Activated CD8-positive, alpha-beta memory T cell treated with anti-CD3 and anti-CD28 coated beads for 36 hours (primary cell): ENCODE data around the gene ASNS. TPM values are rescaled to one million over a fixed set of nuclear protein-coding genes. Genes with fewer than 3 reads are reported as not detected.
"Not testable (repeated sequence)": the region's sequence is repeated elsewhere in the genome, so short reads cannot be mapped to it uniquely, and the experiment has no call there.

Source experiments
- CTCF ChIA-PET: fragments of 350-600 bp; sonication (Branson Sonifier 250); formaldehyde crosslinking; loops from one replicate; lab custom pipeline; 2021; ENCODE audit warnings: antibody characterized with exemption; lab: Charles Lee
- POLR2A ChIA-PET: fragments of 350-600 bp; sonication (Branson Sonifier 250); formaldehyde crosslinking; loops from one replicate; lab custom pipeline; 2021; ENCODE audit warnings: antibody characterized with exemption; lab: Charles Lee
- total RNA-seq, 2 experiments: library from RNA; stranded (reverse); gene quantifications; one replicate each; pipeline ENCODE4 v1.2.3, GENCODE V29; 2021

ASNS gene, protein sequence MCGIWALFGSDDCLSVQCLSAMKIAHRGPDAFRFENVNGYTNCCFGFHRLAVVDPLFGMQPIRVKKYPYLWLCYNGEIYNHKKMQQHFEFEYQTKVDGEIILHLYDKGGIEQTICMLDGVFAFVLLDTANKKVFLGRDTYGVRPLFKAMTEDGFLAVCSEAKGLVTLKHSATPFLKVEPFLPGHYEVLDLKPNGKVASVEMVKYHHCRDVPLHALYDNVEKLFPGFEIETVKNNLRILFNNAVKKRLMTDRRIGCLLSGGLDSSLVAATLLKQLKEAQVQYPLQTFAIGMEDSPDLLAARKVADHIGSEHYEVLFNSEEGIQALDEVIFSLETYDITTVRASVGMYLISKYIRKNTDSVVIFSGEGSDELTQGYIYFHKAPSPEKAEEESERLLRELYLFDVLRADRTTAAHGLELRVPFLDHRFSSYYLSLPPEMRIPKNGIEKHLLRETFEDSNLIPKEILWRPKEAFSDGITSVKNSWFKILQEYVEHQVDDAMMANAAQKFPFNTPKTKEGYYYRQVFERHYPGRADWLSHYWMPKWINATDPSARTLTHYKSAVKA
- total RNA-seq = 100 to 1,000 TPM; 178 to 186 TPM

DNA sequence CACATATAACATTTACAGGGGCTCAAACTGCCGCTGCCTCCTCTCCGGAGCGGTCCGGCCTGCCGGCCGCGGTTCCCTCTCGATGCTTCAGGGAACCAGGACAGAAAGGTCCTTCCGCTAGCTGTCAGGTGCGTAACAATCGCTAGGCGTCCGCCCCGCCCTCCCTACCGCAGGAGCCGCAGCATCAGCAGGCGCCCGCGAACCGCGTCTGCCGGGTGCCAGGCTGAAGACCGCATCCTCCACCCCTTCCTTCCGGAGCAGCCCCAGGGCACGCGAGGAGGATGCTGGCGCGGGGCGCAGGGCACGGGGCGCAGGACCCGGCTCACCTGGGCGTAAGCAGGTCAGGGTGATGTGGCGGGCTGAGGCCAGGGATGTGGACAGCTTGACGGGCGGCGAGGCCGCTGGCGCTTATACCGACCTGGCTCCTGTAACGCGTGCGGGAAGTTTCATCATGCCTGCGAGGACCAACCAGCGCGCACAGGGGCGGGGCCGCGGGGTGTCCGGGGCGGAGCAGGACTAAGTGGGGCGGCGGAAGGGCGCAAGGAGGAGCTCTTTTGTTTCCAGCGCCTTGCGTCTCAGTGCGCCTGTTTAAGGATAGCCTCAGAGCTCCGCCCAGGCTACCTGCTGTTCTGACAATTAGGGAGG lies at the start of gene ASNS:
Gene ASNS (minus strand): TSS at position 384 of the 645 bp plus-strand sequence. CDS start 3,252 bp downstream, outside the sequence.
- ChIA-PET POLR2A (interaction anchor here (0.6 to 1.2 kb wide), 4 partner anchors 27 to 755 kb away, joined by 3 to 11 read pairs (median 4); partner anchors contain the start of gene SDHAF3), CTCF (interaction anchor here (1.2 kb wide), 2 partner anchors 24 to 56 kb away, joined by 3 read pairs; no protein-coding TSS in a partner anchor)

DNA sequence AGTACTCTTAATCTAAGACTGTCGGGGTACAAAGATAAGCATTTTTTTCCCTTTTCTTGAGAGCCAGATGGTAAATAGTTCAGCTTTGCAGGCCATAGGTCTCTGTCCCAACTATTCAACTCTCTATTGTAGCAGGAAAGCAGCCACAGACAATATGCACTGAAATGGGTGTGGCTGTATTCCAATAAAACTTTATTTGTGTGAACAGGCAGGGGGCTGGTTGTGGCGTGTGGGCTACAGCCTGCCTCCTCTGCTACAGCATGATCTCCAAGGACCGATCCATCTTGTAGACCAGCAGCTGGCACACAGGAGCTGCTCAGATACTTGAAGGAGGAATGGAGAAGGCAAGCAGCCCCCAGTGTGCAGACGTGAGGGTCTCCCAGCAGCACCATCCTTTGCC lies 49.0 kb upstream of the ASNS start:
- CTCF ChIA-PET, POLR2A ChIA-PET: not testable (repeated sequence)

DNA sequence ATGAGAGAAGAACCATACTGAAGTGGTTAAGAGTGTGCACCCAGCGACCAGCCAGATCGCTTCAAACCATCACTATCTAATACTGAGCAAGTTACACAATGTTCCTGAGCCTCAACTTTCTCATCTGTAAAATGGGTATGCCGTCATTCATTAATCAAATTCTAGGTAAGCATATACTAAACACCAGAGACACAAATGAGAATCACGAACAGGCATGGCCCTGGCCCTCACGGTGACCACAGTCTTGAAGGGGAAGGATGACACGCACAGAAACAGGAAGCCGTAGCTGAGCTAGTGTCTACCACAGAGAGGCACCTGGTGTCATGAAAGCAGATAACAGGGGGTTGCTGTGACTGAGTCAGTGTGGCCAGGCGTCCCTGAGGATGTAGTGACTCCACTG lies 43.1 kb upstream of the ASNS start:
- CTCF ChIA-PET, POLR2A ChIA-PET: not testable (repeated sequence)

DNA sequence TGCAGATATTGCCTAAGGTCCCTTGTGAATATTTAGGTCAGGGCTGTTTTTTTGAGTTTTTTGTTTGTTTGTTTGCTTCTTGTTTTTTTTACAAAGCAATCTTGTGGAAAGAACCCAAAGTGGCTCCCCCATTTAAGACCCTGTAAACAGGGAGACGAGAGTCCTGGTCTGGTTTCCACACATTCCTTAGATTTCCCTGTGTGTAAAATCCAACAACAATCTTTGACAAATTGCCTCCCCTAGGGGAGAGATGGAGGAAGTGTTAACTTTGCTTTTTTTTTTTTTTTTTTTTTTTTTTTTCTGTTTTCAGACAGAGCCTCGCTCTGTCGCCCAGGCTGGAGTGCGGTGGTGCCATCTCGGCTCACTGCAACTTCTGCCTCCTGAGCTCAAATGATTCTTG lies 40.1 kb upstream of the ASNS start:
- POLR2A ChIA-PET, CTCF ChIA-PET: not testable (repeated sequence)

DNA sequence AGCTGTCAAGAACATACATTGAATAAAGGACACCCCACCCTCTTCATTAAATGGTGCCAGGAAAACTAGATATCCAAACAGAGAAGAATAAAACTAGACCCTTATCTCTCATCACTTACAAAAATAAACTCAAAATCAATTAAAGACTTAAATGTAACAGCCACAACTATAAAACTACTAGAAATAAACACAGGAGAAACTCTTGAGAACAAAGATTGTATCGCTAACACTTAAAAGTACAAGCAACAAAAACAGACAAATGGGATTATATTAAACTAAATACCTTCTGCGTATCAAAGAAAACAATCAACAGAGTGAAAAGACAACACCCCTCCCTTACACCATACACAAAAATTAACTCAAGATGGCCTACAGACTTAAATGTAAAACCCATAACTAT lies 24.7 kb upstream of the ASNS start:
- CTCF ChIA-PET, POLR2A ChIA-PET: not testable (repeated sequence)

DNA sequence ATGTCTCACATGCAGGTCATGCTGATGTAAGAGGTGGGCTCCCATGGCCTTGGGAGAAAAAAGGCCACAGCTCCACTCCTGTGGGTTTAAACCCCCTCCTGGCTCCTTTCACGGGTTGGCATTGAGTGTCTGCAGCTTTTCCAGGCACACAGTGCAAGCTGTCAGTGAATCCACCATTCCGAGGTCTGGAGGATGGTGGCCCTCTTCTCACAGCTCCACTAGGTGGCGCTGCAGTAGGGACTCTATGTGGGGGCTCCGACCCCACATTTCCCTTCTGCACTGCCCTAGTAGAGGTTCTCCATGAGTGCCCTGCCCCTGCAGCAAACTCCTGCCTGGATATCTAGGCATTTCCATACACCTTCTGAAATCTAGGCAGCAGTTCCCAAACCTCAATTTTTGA lies 19.5 kb upstream of the ASNS start:
- POLR2A ChIA-PET, CTCF ChIA-PET: not testable (repeated sequence)

DNA sequence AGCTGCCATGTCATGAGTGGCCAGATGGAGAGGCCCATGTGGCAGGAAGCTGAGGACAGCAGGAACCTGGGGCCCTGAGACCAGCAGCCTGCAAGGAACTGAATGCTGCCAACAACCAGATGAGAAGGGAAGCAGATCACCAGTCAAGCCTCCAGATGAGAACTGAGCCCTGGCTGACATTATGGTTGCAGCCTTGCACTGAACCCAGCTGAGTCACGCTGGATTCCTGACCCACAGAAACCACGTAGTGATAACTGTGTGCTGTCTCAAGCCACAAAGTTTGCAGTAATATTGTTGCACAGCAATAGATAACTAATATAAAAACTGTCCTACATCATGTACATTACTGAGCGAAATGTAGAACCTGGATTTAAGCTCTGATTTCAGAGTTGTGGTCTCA lies 7.3 kb upstream of the ASNS start:
- CTCF ChIA-PET, POLR2A ChIA-PET: not testable (repeated sequence)

DNA sequence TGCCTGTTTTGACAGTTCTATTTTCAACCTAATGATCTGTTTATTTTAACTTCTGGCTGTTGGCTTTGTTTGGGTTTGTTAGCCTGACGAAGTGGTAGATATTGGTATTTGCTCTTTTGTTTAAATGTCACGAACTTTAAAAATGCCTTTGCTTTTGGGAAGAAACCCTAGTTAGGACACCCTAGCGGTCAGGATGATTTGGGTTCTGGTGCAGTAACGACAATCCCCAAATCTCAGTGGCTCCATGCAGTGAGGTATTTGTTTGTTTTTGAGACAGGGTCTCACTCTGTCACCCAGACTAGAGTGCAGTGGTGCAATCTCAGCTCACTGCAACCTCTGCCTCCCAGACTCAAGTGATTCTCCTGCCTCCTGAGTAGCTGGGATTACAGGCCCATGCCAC lies 2.7 kb upstream of the ASNS start:
- CTCF ChIA-PET, POLR2A ChIA-PET: not testable (repeated sequence)

DNA sequence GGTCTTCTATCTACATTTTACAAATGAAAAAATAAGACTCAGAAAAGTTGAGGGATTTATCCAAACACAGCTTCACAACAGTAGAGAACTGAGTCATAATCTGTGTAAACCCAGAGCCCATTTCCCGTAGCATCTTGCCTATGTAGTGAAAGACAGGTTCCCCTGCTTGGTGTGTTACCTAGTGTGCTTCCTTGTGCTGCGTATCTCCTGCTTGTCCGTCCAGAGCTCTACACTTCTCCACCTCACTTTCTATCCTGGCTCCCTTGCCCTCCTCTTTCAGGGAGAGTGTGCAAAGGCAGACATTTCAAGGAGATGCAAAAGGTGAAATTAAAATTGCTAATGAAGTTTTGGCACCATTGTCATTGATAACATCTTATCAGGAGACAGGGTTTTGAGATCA lies 1.4 kb upstream of the ASNS start:
- CTCF ChIA-PET = no interaction called here
- POLR2A ChIA-PET = no interaction called here

DNA sequence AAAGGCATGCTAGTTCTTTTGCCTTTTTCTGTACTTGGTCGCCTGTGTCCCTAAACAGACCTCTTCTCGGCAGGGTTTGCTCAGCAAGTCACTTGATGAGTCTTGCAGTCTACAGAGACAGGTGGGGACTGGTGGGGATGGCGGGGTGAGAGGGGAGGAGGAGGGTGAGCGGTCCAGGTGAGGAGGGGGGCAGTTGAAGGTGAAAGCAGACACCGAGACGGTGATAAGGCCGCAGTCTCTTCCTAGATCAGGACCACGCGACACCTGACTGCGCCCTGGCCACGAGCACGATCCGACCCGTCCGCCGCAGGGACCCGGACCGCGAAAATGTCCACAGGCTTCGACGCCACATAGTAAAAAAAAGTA lies 566 bp downstream of the ASNS start:
- ChIA-PET CTCF (interaction anchor here (1.2 kb wide), 2 partner anchors 24 to 56 kb away, joined by 3 read pairs; no protein-coding TSS in a partner anchor), POLR2A (interaction anchor here (0.8 to 1.2 kb wide), 2 partner anchors 27 to 754 kb away, joined by 3 to 11 read pairs; partner anchors contain the start of gene SDHAF3)

DNA sequence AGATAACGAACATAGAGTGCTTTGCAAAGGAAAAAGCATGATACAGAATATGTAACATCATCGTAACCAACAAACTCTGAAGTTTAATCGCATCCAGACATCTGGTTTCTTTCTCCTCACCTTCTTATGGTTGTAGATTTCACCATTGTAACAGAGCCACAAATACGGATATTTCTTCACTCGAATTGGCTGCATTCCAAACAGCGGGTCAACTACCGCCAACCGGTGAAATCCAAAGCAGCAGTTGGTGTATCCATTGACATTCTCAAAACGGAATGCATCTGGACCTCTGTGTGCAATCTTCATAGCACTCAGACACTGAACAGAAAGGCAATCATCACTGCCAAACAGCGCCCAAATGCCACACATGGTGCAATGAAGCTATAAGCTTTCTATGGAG lies 3.4 kb downstream of the ASNS start:
- ChIA-PET POLR2A (no interaction called here), CTCF (no interaction called here)

DNA sequence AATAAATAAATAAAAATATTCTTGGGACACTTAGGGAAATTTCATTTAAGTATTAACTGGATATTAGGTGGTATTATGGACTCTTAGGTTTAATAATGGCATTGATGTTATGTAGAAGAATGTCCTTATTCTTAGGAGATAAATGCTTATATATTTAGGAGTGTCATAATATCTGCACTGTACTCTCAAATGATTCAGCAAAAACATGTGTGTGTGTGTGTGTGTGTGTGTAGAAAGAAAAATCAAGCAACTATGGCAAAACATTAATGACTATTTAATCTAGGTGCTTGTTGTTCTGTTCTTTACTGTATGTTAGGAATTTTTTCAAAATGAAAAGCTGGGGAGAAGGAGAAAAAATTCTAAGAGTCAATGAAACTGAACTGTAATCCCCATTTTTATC lies 3.9 kb downstream of the ASNS start:
- ChIA-PET CTCF (no interaction called here), POLR2A (no interaction called here)

DNA sequence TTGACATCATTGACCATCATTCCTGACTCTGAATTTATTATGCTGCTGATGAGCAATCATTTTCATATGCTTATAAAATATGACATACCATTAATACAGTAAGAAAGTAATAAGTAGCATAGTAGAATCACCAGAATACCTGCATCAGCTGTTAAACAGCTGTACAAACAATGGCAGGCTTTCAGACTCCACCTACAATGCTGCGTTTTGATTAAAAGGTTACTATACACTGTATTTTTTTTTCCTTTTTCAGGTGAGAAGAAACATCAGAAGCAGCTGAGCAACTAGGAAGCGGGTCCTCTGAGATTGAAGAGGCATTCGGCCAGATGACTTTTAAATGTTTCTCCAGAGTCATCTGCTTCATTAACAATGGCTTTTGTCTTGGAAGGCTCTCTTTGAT lies 7.1 kb downstream of the ASNS start:
- ChIA-PET CTCF (no interaction called here), POLR2A (no interaction called here)

DNA sequence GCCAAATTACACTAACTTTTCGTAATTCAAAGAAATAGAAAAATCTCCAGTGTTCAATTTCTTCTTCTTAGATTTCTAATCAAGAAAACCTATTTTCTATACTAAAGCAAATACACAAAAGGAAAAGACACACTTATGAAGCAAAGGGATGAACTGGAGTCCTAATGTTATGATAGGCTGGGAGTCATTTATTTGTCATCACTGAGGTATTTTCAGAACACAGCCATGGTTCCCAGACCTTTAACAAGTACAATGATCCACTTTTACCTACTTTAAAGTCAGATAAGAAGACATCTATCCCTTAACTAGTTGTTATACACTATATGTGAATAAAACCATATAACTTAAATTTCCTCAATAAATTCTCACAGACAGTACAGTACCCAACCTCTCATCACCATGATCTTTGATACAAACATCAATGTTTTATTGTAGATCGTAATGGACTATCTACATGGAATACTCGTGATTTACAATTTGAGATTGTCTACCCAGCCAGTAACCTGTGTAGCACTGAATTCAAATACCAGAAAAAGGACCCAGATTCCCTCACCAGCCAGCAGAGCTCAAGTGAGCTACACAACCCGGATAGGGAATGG lies 12.5 kb downstream of the ASNS start:
- CTCF ChIA-PET = no interaction called here
- POLR2A ChIA-PET = no interaction called here

DNA sequence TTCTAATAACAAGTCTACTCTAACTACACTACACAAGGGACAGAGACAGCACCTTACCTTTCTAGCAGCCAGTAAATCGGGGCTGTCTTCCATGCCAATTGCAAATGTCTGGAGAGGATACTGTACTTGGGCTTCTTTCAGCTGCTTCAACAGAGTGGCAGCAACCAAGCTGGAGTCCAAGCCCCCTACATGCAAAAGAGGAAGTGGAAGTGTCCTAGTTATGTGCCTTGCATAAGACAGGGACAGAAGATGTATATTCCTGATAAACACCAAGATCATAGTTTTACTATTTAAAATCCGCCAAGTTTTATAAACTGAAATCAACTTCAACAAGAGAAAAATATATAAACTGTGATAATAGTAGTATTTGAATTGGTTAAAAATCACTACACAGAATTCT lies 14.0 kb downstream of the ASNS start:
- POLR2A ChIA-PET = no interaction called here
- CTCF ChIA-PET = no interaction called here

DNA sequence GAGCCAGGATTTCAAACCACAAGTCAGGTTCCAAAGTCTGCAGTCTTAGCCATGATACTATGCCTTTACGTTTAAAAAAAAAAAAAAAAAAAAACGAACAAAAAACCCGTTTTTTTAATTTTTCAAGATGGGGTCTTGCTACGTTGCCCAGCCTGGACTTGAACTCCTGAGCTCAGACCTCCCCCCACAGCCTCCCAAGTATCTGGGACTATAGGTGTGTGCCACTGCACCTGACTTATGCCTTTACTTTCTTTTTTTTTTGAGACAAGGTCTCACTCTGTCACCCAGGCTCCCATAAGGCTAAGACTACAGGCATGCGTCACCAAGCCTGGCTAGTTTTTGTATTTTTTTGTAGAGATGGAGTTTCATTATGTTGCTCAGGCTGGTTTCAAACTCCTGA lies 14.7 kb downstream of the ASNS start:
- CTCF ChIA-PET = interaction anchor here (0.6 to 0.7 kb wide), 3 partner anchors 21 to 1185 kb away, joined by 3 to 4 read pairs (median 4); no protein-coding TSS in a partner anchor

DNA sequence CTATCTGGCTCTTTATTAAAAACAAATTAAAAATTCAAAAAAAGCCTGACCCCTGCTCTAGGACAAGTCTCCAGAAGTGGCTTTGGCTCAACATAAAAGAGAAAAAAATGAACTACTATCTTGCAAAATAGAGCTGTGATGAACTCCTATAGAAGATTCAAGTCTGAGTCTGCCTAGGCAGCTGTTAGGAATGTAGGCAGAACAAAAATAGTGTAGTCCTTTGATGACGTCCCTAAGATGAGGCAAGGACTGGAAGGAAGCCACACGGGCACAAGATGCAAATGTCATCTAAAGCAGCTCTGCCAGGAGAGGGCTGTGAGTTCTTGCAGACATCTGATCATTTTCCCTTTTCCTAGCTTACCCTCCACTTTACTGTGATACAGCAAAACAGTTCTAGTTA lies 20.5 kb downstream of the ASNS start:
- ChIA-PET POLR2A (no interaction called here), CTCF (no interaction called here)

More for the DNA sequence above, 14.7 kb downstream of the ASNS start:
- POLR2A ChIA-PET = no interaction called here

DNA sequence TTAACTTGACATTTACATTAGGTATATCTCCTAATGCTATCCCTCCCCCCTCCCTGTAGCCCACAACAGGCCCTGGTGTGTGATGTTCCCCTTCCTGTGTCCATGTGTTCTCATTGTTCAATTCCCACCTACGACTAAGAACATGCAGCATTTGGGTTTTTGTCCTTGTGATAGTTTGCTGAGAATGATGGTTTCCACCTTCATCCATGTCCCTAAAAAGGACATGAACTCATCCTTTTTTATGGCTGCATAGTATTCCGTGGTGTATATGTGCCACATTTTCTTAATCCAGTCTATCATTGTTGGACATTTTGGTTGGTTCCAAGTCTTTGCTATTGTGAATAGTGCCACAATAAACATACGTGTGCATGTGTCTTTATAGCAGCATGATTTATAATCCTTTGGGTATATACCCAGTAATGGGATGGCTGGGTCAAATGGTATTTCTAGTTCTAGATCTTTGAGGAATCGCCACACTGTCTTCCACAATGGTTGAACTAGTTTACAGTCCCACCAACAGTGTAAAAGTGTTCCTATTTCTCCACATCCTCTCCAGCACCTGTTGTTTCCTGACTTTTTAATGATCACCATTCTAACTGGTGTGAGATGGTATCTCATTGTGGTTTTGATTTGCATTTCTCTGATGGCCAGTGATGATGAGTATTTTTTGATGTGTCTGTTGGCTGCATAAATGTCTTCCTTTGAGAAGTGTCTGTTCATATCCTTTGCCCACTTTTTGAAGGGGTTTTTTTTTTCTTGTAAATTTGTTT lies 21.8 kb downstream of the ASNS start:
- CTCF ChIA-PET, POLR2A ChIA-PET: not testable (repeated sequence)

DNA sequence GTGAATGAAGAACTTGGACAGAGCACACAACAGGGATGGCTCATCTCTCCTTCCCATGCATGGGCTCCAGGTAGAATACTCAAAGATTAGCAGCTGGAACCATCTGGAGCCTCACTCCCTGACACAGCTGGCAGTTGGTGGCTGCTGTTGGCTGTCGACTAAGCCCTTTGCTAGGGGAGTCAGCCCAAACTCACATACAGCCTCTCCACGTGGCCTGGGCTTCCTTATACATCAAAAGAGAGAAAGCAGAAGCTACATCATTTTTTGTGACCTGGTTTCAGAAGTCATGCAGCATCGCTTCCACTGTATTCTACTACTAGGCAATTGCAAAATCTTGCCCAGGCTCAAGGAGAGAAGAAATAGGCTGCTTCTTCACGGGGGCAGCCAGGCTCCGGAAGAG lies 24.4 kb downstream of the ASNS start:
- POLR2A ChIA-PET = no interaction called here
- CTCF ChIA-PET = interaction anchor here (1.1 to 1.3 kb wide), 3 partner anchors 9 to 743 kb away, joined by 3 read pairs; no protein-coding TSS in a partner anchor
